HepG2 (cell line): Measurements from ENCODE around the gene OSM. TPM values are rescaled to one million over a fixed set of nuclear protein-coding genes. Genes with fewer than 3 reads are reported as not detected.

Source experiments
- HMGXB3 ChIP-seq: sonication (generic); formaldehyde crosslinking; IDR thresholded peaks from 2 replicates; pipeline ENCODE4 v1.4.0; 2020; ENCODE audit warnings: missing genetic modification reagents, borderline replicate concordance
- KDM5B ChIP-seq: sonication (generic); formaldehyde crosslinking; IDR thresholded peaks from 2 replicates; pipeline ENCODE4 v1.4.0; 2020; ENCODE audit warnings: missing genetic modification reagents, mild to moderate bottlenecking, borderline replicate concordance
- LCORL ChIP-seq, 2 experiments: fragments of 450-650 bp in 1 of 2; sonication (generic) in 1 of 2; formaldehyde crosslinking in 1 of 2; IDR thresholded peaks; 2 replicates each; pipeline versions ENCODE4 v1.5.0 to v1.6.1; 2017 to 2020; ENCODE audit warnings: antibody characterized with exemption in 1 of 2, missing genetic modification reagents in 1 of 2
- MED1 ChIP-seq: sonication (generic); formaldehyde crosslinking; IDR thresholded peaks from 2 replicates; pipeline ENCODE4 v1.4.0; 2020; ENCODE audit warnings: missing genetic modification reagents
- NKX3-1 ChIP-seq: sonication (generic); formaldehyde crosslinking; IDR thresholded peaks from 2 replicates; pipeline ENCODE4 v1.5.0; 2020; ENCODE audit warnings: missing genetic modification reagents
- PATZ1 ChIP-seq: sonication (generic); formaldehyde crosslinking; IDR thresholded peaks from 2 replicates; pipeline ENCODE4 v1.4.0; 2020; ENCODE audit warnings: missing genetic modification reagents
- SIN3A ChIP-seq: IDR thresholded peaks from 2 replicates; pipeline ENCODE4 v1.6.1; 2011; ENCODE audit warnings: low read depth, mild to moderate bottlenecking, control low read depth, low read length, borderline replicate concordance
- SKI ChIP-seq: fragments of 450-650 bp; IDR thresholded peaks from one replicate; pipeline ENCODE4 v1.6.1; 2018; ENCODE audit warnings: mild to moderate bottlenecking; ENCODE audit not compliant: partially characterized antibody
- ZFX ChIP-seq: sonication (generic); formaldehyde crosslinking; IDR thresholded peaks from 2 replicates; pipeline ENCODE4 v1.4.0; 2020; ENCODE audit warnings: mild to moderate bottlenecking, low read depth, missing genetic modification reagents, moderate library complexity
- ZHX1 ChIP-seq: sonication (generic); formaldehyde crosslinking; IDR thresholded peaks from 2 replicates; pipeline ENCODE4 v1.8.1; 2022; ENCODE audit warnings: low read depth, mild to moderate bottlenecking, missing genetic modification reagents
- ZNF142 ChIP-seq: sonication (generic); formaldehyde crosslinking; IDR thresholded peaks from 2 replicates; pipeline ENCODE4 v1.4.0; 2020; ENCODE audit warnings: missing genetic modification reagents
- ZNF331 ChIP-seq: sonication (generic); formaldehyde crosslinking; IDR thresholded peaks from 2 replicates; pipeline ENCODE4 v1.4.0; 2020; ENCODE audit warnings: missing genetic modification reagents
- polyA plus RNA-seq, 8 experiments: library from polyadenylated mRNA; depleted of rRNA in 3 of 8; stranded (reverse) in 7 of 8; unstranded in 1 of 8; fragments of >200 nt; fragmentation: Illumina TruSeq in 4 of 8; extraction: Trizol in 4 of 8; gene quantifications; 2 replicates each; pipeline versions ENCODE4 v1.2.1 to v1.2.3, GENCODE V29; 2011 to 2016; ENCODE audit warnings: low read depth in 4 of 8, missing spikeins in 1 of 8, mixed read lengths in 1 of 8; ENCODE audit not compliant: insufficient read depth in 1 of 8
- total RNA-seq, 5 experiments: library from RNA; depleted of rRNA; stranded (reverse); fragments of >200 nt; fragmentation: Illumina TruSeq; extraction: Trizol; gene quantifications; 2 replicates each; pipeline ENCODE4 v1.2.3, GENCODE V29; 2016; ENCODE audit warnings: low read depth in 1 of 5

Gene OSM
- total and polyA plus RNA-seq, 2 of the 13 experiments (the other 11 are each of a cell fraction or from before 2014, with no cell fraction given): not detected

GRCh38 chr22:30287648-30288418 is 21.2 kb upstream of the OSM start (continued):
- peak; percentile 39; the same call in 1 of the 2 replicates for TF ChIP-seq PATZ1
- TF ChIP-seq NKX3-1 (CRISPR knock-in tag): no peak
- no peak for TF ChIP-seq ZNF142 (CRISPR knock-in tag)
- peak; percentile 36 for TF ChIP-seq SKI
- peak; percentile 34; the same call in 1 of the 2 replicates for TF ChIP-seq SIN3A
- TF ChIP-seq HMGXB3 (CRISPR knock-in tag): 0 out of 2 replicates have a peak, but pooled peaks have one; percentile 18
- no peak for TF ChIP-seq LCORL (IDR thresholded peaks at IDR 0.05)
- TF ChIP-seq LCORL (CRISPR knock-in tag; IDR thresholded peaks at IDR 0.05): peak; percentile 35; the same call in 1 of the 2 replicates
- no peak for TF ChIP-seq ZHX1 (CRISPR knock-in tag)
- 0 out of 2 replicates have a peak, but pooled peaks have one; percentile 20 for TF ChIP-seq KDM5B
- TF ChIP-seq ZFX: peak; percentile 79
- TF ChIP-seq ZNF331: 0 out of 2 replicates have a peak, but pooled peaks have one; percentile 15
- peak; percentile 26; the same call in 1 of the 2 replicates for TF ChIP-seq MED1 (CRISPR knock-in tag)
